ENCODE measurements around the gene TAF9B. TPM values are rescaled to one million over a fixed set of nuclear protein-coding genes. Genes with fewer than 3 reads are reported as not detected.

Gene TAF9B
- total RNA-seq, 1 donor from 2014 or later, result 19.9 TPM

DNA sequence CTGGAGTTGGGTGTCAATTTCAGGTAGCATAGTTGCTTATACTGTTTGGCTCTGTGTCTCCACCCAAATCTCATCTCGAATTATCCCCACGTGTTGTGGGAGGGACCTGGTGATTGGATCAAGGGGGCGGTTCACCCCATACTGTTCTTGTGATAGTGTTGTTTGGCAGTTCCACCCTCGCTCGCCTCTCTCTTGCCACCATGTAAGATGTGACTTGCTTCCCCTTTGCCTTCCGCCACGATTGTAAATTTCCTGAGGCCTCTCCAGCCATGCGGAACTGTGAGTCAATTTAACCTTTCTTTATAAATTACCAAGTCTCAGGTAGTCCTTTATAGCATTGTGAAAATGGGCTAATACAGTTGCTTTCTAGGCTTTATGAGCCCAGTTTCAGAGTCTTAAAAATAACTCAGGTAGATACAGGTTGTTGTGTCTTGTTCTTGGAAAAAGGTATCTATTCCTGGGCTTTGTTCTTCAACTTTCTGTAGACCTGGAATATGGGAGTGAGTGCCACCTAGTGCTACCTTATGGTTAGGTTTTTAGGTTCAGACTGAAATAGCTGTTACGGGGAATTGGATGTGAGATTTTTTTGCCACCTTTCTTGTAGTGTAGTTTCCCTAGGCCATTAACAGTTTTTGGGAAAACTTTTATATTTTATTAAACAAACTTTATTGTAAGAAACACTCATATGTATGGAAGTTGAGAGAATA lies 19.8 kb downstream of the TAF9B start:
- Mint-ChIP-seq H3K9me3 (ENCODE audit: unreplicated experiment) (no peaks in the 10 kb centered on the region), H3K27ac (ENCODE audit: unreplicated experiment) (no peak overlapping the region), H3K4me1 (ENCODE audit: unreplicated experiment) (no peaks in the 10 kb centered on the region), H3K4me3 (ENCODE audit: unreplicated experiment) (no peak overlapping the region), H3K27me3 (ENCODE audit: unreplicated experiment) (no peaks in the 10 kb centered on the region), H3K36me3 (ENCODE audit: unreplicated experiment) (peaks cover 30% of the 10 kb centered on the region)
- TF ChIP-seq, protein P1, sequence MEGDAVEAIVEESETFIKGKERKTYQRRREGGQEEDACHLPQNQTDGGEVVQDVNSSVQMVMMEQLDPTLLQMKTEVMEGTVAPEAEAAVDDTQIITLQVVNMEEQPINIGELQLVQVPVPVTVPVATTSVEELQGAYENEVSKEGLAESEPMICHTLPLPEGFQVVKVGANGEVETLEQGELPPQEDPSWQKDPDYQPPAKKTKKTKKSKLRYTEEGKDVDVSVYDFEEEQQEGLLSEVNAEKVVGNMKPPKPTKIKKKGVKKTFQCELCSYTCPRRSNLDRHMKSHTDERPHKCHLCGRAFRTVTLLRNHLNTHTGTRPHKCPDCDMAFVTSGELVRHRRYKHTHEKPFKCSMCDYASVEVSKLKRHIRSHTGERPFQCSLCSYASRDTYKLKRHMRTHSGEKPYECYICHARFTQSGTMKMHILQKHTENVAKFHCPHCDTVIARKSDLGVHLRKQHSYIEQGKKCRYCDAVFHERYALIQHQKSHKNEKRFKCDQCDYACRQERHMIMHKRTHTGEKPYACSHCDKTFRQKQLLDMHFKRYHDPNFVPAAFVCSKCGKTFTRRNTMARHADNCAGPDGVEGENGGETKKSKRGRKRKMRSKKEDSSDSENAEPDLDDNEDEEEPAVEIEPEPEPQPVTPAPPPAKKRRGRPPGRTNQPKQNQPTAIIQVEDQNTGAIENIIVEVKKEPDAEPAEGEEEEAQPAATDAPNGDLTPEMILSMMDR (IDR thresholded peaks at IDR 0.05), result peak; percentile 38
- no peak for DNase-seq (ENCODE audit: extremely low spot score, unreplicated experiment)

- Mint-ChIP-seq H3K36me3 (ENCODE audit: unreplicated experiment) (peaks cover 21% of the 10 kb centered on the region), H3K27ac (ENCODE audit: unreplicated experiment) (no peak overlapping the region), H3K9me3 (ENCODE audit: unreplicated experiment) (no peaks in the 10 kb centered on the region), H3K4me1 (ENCODE audit: unreplicated experiment) (no peaks in the 10 kb centered on the region), H3K27me3 (ENCODE audit: unreplicated experiment) (no peaks in the 10 kb centered on the region), H3K4me3 (ENCODE audit: unreplicated experiment) (no peak overlapping the region)
- TF ChIP-seq, protein P1 (IDR thresholded peaks at IDR 0.05), result no peak
- DNase-seq (ENCODE audit: extremely low spot score, unreplicated experiment), result no peak
Measured at GRCh38 chrX:78118628-78119027, 20.8 kb downstream of the TAF9B start.

- Mint-ChIP-seq H3K27ac (ENCODE audit: unreplicated experiment) (no peak overlapping the region), H3K4me3 (ENCODE audit: unreplicated experiment) (no peak overlapping the region), H3K9me3 (ENCODE audit: unreplicated experiment) (no peaks in the 10 kb centered on the region), H3K4me1 (ENCODE audit: unreplicated experiment) (no peaks in the 10 kb centered on the region), H3K27me3 (ENCODE audit: unreplicated experiment) (no peaks in the 10 kb centered on the region), H3K36me3 (ENCODE audit: unreplicated experiment) (peaks cover 16% of the 10 kb centered on the region)
- TF ChIP-seq, protein P1 (IDR thresholded peaks at IDR 0.05), result no peak
- DNase-seq (ENCODE audit: extremely low spot score, unreplicated experiment), result no peak
Measured at GRCh38 chrX:78116766-78117165, 22.7 kb downstream of the TAF9B start.

DNA sequence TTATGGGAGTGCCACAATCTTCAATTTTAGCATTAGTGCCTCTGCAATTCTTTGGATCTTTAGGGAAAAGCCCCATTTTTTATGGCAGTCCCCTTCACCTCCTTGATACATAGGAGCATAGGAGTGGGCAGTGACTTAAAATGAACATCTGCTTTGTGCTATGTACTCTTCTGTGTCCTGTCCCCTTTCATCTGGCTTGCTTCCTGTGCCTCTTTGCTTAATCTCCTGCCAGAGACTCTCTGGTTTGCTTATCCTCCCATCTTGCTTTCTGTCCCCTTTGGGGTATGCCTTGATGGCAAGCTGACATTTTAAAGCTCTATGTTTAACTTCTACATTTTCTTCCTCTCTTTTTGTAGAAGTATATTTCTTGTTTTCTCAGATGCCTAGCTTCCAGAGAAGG lies 23.1 kb downstream of the TAF9B start:
- Mint-ChIP-seq H3K9me3 (ENCODE audit: unreplicated experiment) (no peaks in the 10 kb centered on the region), H3K4me3 (ENCODE audit: unreplicated experiment) (no peak overlapping the region), H3K27me3 (ENCODE audit: unreplicated experiment) (no peaks in the 10 kb centered on the region), H3K4me1 (ENCODE audit: unreplicated experiment) (no peaks in the 10 kb centered on the region), H3K36me3 (ENCODE audit: unreplicated experiment) (peaks cover 16% of the 10 kb centered on the region), H3K27ac (ENCODE audit: unreplicated experiment) (no peak overlapping the region)
- no peak for DNase-seq (ENCODE audit: extremely low spot score, unreplicated experiment)
- TF ChIP-seq, protein P1 (IDR thresholded peaks at IDR 0.05), result no peak

DNA sequence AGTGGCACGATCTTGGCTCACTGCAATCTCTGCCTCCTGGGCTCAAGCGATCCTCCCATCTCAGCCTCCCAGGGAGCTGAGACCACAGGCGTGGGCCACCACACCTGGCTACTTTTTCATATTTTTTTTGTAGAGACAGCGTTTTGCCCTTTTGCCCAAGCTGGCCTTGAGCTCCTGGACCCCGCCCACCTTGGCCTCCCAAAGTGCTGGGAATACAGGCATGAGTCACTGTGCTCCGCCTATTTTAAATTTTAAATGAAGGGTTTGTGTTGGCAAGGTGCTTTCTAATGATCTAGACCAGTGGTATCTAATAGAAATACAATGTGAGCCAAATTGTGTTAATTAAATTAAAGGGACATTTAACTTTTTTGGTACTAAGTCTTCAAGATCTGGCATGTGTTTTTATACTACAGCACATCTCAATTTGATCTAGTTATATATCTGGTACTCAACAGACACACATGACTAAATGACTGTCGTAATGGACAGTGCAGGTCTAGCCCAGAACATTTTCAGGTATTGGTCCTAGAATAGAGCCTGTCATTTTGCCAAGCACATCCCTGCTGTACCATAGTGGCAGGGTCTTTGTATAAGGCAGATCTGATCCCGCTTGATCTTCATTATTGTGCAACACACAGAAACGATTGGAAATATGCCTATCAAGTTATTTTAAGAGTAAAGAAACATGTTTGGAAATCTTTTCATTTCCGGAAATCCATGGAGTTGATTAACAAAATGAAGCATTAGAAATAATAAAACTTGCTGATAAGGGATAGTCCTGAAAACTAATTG lies 28.1 kb downstream of the TAF9B start:
- no peak overlapping the region for H3K4me3 Mint-ChIP-seq (ENCODE audit: unreplicated experiment)
- H3K27ac Mint-ChIP-seq (ENCODE audit: unreplicated experiment), result no peak overlapping the region
- TF ChIP-seq, protein P1 (IDR thresholded peaks at IDR 0.05), result no peak
- H3K9me3 Mint-ChIP-seq (ENCODE audit: unreplicated experiment), result peaks cover 5% of the 10 kb centered on the region
- no peak for DNase-seq (ENCODE audit: extremely low spot score, unreplicated experiment)
- H3K4me1 Mint-ChIP-seq (ENCODE audit: unreplicated experiment), result peaks cover 23% of the 10 kb centered on the region
- no peaks in the 10 kb centered on the region for H3K27me3 Mint-ChIP-seq (ENCODE audit: unreplicated experiment)
- peaks cover 6% of the 10 kb centered on the region for H3K36me3 Mint-ChIP-seq (ENCODE audit: unreplicated experiment)

Data from osteocyte (in vitro differentiated cells).